Heart right ventricle (tissue), 16 donors: ENCODE results near the gene SIVA1. TPM values are rescaled to one million over a fixed set of nuclear protein-coding genes. Genes with fewer than 3 reads are reported as not detected.
A peak's percentile ranks its signal among the peaks of the same experiment; 100 is the strongest.

Source experiments
- ATAC-seq, 8 donors: fragments of 200-7000 bp; cut with Tn5 transposase; one replicate each; pipeline ENCODE4 v1.9.1; 2020; ENCODE audit warnings: mild to moderate bottlenecking in 8 of 8, moderate library complexity in 8 of 8, moderate number of reproducible peaks in 1 of 8
- DNase-seq, 2 donors: peaks; one replicate each; pipeline ENCODE4 v3.0.0-alpha.2; 2020
- H3K27ac ChIP-seq, 10 donors: fragments of 200-600 bp; sonication (generic) in 2 of 10; one replicate each; pipeline versions ENCODE4 v1.5.0 to v1.8.0; 2020 to 2022; ENCODE audit warnings: mild to moderate bottlenecking in 3 of 10
- H3K27me3 ChIP-seq, 7 donors: fragments of 200-600 bp; one replicate each; pipeline ENCODE4 v1.8.0; 2021 to 2022; ENCODE audit warnings: mild to moderate bottlenecking in 2 of 7
- H3K36me3 ChIP-seq, 9 donors: fragments of 200-600 bp; sonication (generic) in 1 of 9; one replicate each; pipeline versions ENCODE4 v1.5.0 to v1.8.0; 2020 to 2022; ENCODE audit warnings: mild to moderate bottlenecking in 2 of 9
- H3K4me1 ChIP-seq, 9 donors: fragments of 200-600 bp; sonication (generic) in 1 of 9; one replicate each; pipeline versions ENCODE4 v1.5.0 to v1.8.0; 2020 to 2022; ENCODE audit warnings: mild to moderate bottlenecking in 4 of 9
- H3K4me3 ChIP-seq, 10 donors: fragments of 200-600 bp; sonication (generic) in 2 of 10; one replicate each; pipeline versions ENCODE4 v1.5.0 to v1.8.0; 2020 to 2022; ENCODE audit warnings: mild to moderate bottlenecking in 7 of 10, moderate library complexity in 2 of 10
- H3K9me3 ChIP-seq, 11 donors: fragments of 200-600 bp in 10 of 11; sonication (generic) in 2 of 11; one replicate each; pipeline versions ENCODE4 v1.5.0 to v1.8.0; 2013 to 2022; ENCODE audit warnings: mild to moderate bottlenecking in 2 of 11, control low read depth in 1 of 11, moderate library complexity in 1 of 11
- WGBS, 2 donors: extraction: QIAGEN DNeasy Blood & Tissue Kit; methylation state at CpG; one replicate each; pipeline ENCODE4 v1.1.7; 2013; ENCODE audit warnings: inconsistent platforms in 1 of 2; 5-methylcytosine and 5-hydroxymethylcytosine counted together
- intact Hi-C, 10 donors: fragments of 100-400 bp; cut with DNase I; formaldehyde crosslinking; loops; one replicate each; pipeline versions ENCODE4 v1.11.1 to v1.14.2; 2022
- polyA plus RNA-seq, 2 donors: library from polyadenylated mRNA; stranded (reverse); fragments of 200-250 nt; gene quantifications; one replicate each; pipeline ENCODE4 v1.2.3, GENCODE V29; 2013
- total RNA-seq, 10 donors: library from RNA; stranded (reverse); fragmentation: NEBNext Ultra II Directional in 3 of 10; extraction: Animal tissue kit (Norgen Biotek cat#: 25700) in 3 of 10; gene quantifications; one replicate each; pipeline versions ENCODE4 v1.2.1 to v1.2.4, GENCODE V29; 2021 to 2023
- TF ChIP-seq, protein P1 (sequence below), 9 donors: fragments of 200-600 bp; sonication (generic) in 2 of 9; IDR thresholded peaks; one replicate each; pipeline versions ENCODE4 v1.5.0 to v1.8.0; 2021 to 2022; ENCODE audit warnings: antibody characterized with exemption in 9 of 9, mild to moderate bottlenecking in 5 of 9, moderate library complexity in 1 of 9
- donor health status: Arrhythmogenic right ventricular cardiomyopathy.
- donor health status: ischemic (EF 13 %, LVEDD 7.1; RV severe dilation, severe dysfunction).
- donor health status: healthy with polysubstance abuse.
- donor health status: DM: no; HTN: yes; CAD: no.
- donor health status: DM: no; HTN: no; CAD: no.
- donor health status: ischemic (EF 25% LVEDD 6.9; RV normal size, moderate dysfunction).
- donor health status: ischemic (EF 25% LVEDD 5.7; RV mildly dilated, moderate dysfunction).
- donor health status: healthy.
- donor health status: DM: yes; HTN: yes; CAD: no.
- donor health status: Ischemic cardiomyopathy.
- donor health status: ischemic (EF 35%, LVEDD 5.7; RV mildly dilated, moderate dysfunction).
- donor health status: nonischemic (EF 11% LVEDD 7.7; RV severe dilation, severe dysfunction).
- donor health status: DM: yes; HTN: yes; CAD: no.
- donor health status: PGD.
- donor health status: ischemic (EF 29% LVEDD 5.4; RV normal size, mild dysfunction).
- donor health status: nonischemic (EF 23%, LVEDD 6.1; RV moderate dilation, normal function).

SIVA1 gene
- total and polyA plus RNA-seq, 12 donors: 43.3 to 203 (median 53.0) TPM

DNA sequence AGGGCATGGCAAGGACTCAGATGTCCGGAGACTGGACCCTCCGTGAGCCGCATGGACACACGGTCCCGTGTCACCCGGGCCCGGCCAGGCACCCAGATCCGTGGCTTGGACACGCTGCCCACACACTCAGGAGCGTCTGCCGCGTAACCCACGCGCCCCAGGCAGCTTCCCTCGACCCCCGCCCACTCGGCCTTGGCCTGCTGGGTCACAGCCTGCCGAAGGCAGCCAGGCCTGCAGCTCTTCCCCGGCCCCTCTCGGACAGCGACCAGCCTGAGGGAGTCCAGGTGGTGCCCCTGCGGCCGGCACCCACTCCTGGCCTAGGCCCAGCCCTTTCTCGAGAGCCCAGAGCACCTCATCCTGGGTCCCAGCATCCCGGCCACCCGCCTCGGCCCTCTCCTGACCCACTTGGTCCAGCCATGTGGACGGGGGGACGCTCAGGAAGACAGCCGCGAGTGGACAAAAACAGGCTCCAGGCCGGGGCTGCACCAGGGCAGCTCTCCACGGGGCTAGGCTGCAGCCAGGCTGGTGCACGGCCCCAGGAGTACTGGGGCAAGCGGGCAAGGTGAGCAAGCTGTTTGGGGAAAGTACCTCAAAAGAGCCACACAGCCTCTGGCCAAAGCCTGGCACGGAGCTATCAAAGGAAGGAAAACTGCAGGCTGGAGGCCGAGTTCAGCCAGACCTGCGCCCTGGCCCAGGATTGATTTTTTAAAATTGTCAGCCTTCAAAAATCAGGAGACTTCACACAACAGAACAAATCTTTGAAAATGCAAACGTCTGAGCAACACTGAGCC, 36.1 kb downstream of the SIVA1 start:
- ATAC-seq: no peak
- TF ChIP-seq, protein P1, sequence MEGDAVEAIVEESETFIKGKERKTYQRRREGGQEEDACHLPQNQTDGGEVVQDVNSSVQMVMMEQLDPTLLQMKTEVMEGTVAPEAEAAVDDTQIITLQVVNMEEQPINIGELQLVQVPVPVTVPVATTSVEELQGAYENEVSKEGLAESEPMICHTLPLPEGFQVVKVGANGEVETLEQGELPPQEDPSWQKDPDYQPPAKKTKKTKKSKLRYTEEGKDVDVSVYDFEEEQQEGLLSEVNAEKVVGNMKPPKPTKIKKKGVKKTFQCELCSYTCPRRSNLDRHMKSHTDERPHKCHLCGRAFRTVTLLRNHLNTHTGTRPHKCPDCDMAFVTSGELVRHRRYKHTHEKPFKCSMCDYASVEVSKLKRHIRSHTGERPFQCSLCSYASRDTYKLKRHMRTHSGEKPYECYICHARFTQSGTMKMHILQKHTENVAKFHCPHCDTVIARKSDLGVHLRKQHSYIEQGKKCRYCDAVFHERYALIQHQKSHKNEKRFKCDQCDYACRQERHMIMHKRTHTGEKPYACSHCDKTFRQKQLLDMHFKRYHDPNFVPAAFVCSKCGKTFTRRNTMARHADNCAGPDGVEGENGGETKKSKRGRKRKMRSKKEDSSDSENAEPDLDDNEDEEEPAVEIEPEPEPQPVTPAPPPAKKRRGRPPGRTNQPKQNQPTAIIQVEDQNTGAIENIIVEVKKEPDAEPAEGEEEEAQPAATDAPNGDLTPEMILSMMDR (IDR thresholded peaks at IDR 0.05): no peak
- H3K36me3 ChIP-seq: peaks cover 0 to 72% (median 4%) of the 10 kb centered on the region in 9 donors
- no peaks in the 10 kb centered on the region for H3K9me3 ChIP-seq
- 86 to 90% methylated on average over 39 of the region's 39 CpGs for WGBS, 2 donors
- H3K27me3 ChIP-seq: no peaks in the 10 kb centered on the region
- H3K4me3 ChIP-seq: no peak overlapping the region
- H3K4me1 ChIP-seq: peaks cover 23 to 74% (median 58%) of the 10 kb centered on the region in 9 donors
- intact Hi-C loops: loop anchor here in 1 of 10 donors (5.0 kb wide), 1 partner anchor 33 kb away; no protein-coding TSS in a partner anchor
- no peak overlapping the region for H3K27ac ChIP-seq
- DNase-seq: no peak

DNA sequence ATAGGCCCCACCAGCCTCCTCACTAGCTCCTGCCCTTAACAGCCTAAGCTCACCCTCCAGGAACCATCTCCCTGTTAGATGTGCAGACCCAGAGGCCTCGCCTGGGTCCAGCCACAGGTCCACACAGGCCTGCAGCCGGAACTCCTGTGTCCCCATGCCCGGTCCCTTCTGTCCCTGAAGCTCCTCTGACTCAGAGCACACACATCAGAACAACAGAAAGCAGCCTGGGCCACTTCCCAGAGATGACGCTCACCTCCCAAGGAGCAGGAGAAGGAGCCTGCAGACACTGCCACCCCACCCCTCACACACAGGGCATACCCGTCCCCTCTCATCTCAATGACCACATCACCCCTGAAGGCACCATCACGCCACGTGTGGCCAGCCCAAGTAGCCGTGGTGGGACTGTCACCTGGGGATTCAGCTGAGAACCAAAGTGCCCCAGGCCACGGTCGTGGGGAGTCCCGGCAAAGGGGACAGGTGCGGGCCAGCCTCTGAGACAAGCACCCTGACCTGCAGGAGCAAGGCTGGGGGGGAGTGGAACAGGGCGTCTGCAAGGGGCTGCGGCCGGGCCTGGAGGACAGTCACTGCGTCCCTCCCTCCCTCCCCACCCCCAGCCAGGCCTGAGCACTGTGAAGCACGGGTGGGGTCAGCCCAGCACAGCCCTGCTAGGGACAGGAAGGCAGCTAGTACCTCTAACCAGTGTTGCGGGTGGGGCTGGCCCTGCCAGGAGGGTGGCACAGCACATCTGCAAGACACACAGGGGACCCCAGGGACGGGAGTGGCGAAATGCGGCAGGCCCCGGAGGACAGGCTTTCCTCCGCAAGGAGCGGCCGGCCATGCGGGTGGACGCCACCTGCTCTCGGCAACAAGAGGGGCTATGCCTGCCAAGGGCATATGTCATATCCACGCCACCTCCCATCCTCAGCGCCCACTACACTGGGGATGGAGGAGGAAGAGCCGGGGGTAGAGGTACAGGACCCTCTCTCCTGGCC, 37.1 kb downstream of the SIVA1 start:
- TF ChIP-seq, protein P1 (IDR thresholded peaks at IDR 0.05): no peak
- H3K4me3 ChIP-seq: no peak overlapping the region
- intact Hi-C loops: loop anchor here in 4 of 10 donors (5.0 kb wide), 3 partner anchors 32 to 38 kb away; partner anchors contain the start of gene SIVA1 (in 2 of the 4)
- H3K27me3 ChIP-seq: no peaks in the 10 kb centered on the region
- H3K27ac ChIP-seq: no peak overlapping the region
- H3K9me3 ChIP-seq: no peaks in the 10 kb centered on the region
- ATAC-seq (no peak), DNase-seq (no peak)
- peaks cover 0 to 62% (median 4%) of the 10 kb centered on the region in 9 donors for H3K36me3 ChIP-seq
- WGBS, 2 donors: 85 to 90% methylated on average over 31 of the region's 31 CpGs
- peaks cover 25 to 76% (median 64%) of the 10 kb centered on the region in 9 donors for H3K4me1 ChIP-seq

DNA sequence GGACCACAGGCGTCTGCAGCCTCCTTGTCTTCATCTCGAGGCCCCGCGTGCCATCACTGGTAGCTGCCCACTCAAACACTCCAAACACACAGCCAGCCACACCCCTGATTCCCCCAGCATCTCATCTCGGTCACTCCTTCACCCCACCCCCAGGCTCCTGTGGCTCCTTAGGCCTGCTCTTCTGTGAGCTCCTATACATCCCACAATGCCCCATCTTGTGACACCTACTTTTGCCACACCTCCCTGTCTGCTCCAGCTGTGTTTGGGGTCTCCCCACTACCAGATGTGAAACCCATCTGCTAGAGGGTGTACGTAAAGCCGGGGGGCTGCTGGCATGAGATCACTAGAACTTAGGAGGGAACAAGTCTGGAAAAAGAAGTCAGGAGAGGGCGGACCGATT, 38.5 kb downstream of the SIVA1 start:
- no peaks in the 10 kb centered on the region for H3K9me3 ChIP-seq
- TF ChIP-seq, protein P1 (IDR thresholded peaks at IDR 0.05): no peak
- peak overlapping the region in 3 of 10 donors; percentile 76 to 89 (median 77) for H3K27ac ChIP-seq
- intact Hi-C loops: loop anchor here in 3 of 10 donors (5.0 kb wide), 2 partner anchors 34 to 39 kb away; partner anchors contain the start of gene SIVA1 (in 2 of the 3)
- H3K36me3 ChIP-seq: peaks cover 0 to 62% (median 4%) of the 10 kb centered on the region in 9 donors
- no peak for DNase-seq
- ATAC-seq: no peak
- H3K4me1 ChIP-seq: peaks cover 29 to 74% (median 68%) of the 10 kb centered on the region in 9 donors
- H3K27me3 ChIP-seq: no peaks in the 10 kb centered on the region
- no peak overlapping the region for H3K4me3 ChIP-seq
- WGBS, 2 donors: 90 to 93% methylated on average over 9 of the region's 9 CpGs
